Measurements from ENCODE around the gene MATR3.

- TF ChIP-seq POLR2A (IDR thresholded peaks at IDR 0.05) (no peak), CTCF (IDR thresholded peaks at IDR 0.05) (no peak)
Measured at GRCh38 chr5:139267481-139267880, 26.1 kb upstream of the MATR3 start.
